K562 (cell line): ENCODE results near the gene MGRN1. TPM values are rescaled to one million over a fixed set of nuclear protein-coding genes. Genes with fewer than 3 reads are reported as not detected.

Experiments used
- ASH1L ChIP-seq: fragments of 450-650 bp; IDR thresholded peaks from 2 replicates; pipeline ENCODE4 v1.6.1; 2018; ENCODE audit warnings: borderline replicate concordance, mild to moderate bottlenecking, low read depth; ENCODE audit not compliant: partially characterized antibody
- ATF1 ChIP-seq, 2 experiments: fragments of 450-650 bp in 1 of 2; IDR thresholded peaks; 2 replicates each; pipeline ENCODE4 v1.6.1; 2016; ENCODE audit warnings: missing compliant biosample characterization in 1 of 2, missing genetic modification characterization in 1 of 2
- CBFB ChIP-seq: sonication (generic); formaldehyde crosslinking; IDR thresholded peaks from 2 replicates; pipeline ENCODE4 v1.4.0; 2020; ENCODE audit warnings: mild to moderate bottlenecking, missing genetic modification reagents
- FOXK1 ChIP-seq: sonication (generic); formaldehyde crosslinking; IDR thresholded peaks from 2 replicates; pipeline ENCODE4 v1.8.0; 2022; ENCODE audit warnings: missing genetic modification reagents, mild to moderate bottlenecking, borderline replicate concordance
- FOXP1 ChIP-seq: sonication (generic); formaldehyde crosslinking; IDR thresholded peaks from 2 replicates; pipeline ENCODE4 v1.8.0; 2022; ENCODE audit warnings: mild to moderate bottlenecking, missing genetic modification reagents
- GATAD2B ChIP-seq: fragments of 450-650 bp; IDR thresholded peaks from 2 replicates; pipeline ENCODE4 v1.6.1; 2017; ENCODE audit warnings: mild to moderate bottlenecking, borderline replicate concordance
- HDAC1 ChIP-seq, 2 experiments: fragments of 450-650 bp; IDR thresholded peaks; 2 replicates each; pipeline ENCODE4 v1.6.1; 2016 to 2017; ENCODE audit warnings: inconsistent platforms in 1 of 2, mild to moderate bottlenecking in 1 of 2, moderate library complexity in 1 of 2
- PHF21A ChIP-seq: fragments of 450-650 bp; IDR thresholded peaks from 2 replicates; pipeline ENCODE4 v1.6.1; 2017; ENCODE audit warnings: low read depth, borderline replicate concordance
- TAF15 ChIP-seq: fragments of 200-400 bp; formaldehyde crosslinking; IDR thresholded peaks from 2 replicates; pipeline ENCODE4 v1.6.1; 2017; ENCODE audit warnings: mild to moderate bottlenecking, low read depth, low read length, moderate library complexity
- TFAM ChIP-seq: fragments of 250-450 bp; sonication (Bioruptor Pico); conservative IDR thresholded peaks from 2 replicates; pipeline ENCODE4 v1.5.0; 2021; ENCODE audit warnings: mild to moderate bottlenecking, moderate library complexity
- ZBTB7A ChIP-seq: IDR thresholded peaks from 2 replicates; pipeline ENCODE4 v1.6.1; 2011; ENCODE audit warnings: low read depth, mild to moderate bottlenecking, low read length, moderate library complexity, borderline replicate concordance; ENCODE audit not compliant: control insufficient read depth
- ZFX ChIP-seq: sonication (generic); formaldehyde crosslinking; IDR thresholded peaks from 2 replicates; pipeline ENCODE4 v1.8.0; 2022; ENCODE audit warnings: mild to moderate bottlenecking, missing genetic modification reagents, moderate library complexity
- ZNF134 ChIP-seq: fragments of 250-450 bp; sonication (Bioruptor Pico); conservative IDR thresholded peaks from 2 replicates; pipeline ENCODE4 v1.4.0; 2020
- ZNF232 ChIP-seq: sonication (generic); formaldehyde crosslinking; IDR thresholded peaks from 2 replicates; pipeline ENCODE4 v1.8.0; 2022; ENCODE audit warnings: mild to moderate bottlenecking, missing genetic modification reagents
- ZNF24 ChIP-seq: fragments of 450-650 bp; IDR thresholded peaks from 2 replicates; pipeline ENCODE4 v1.6.1; 2016
- ZNF263 ChIP-seq: sonication (generic); formaldehyde crosslinking; IDR thresholded peaks from 2 replicates; pipeline ENCODE4 v1.8.0; 2022; ENCODE audit warnings: mild to moderate bottlenecking, missing genetic modification reagents, borderline replicate concordance
- ZNF778 ChIP-seq: fragments of 450-650 bp; formaldehyde crosslinking; IDR thresholded peaks from 2 replicates; pipeline ENCODE4 v1.4.0; 2020; ENCODE audit warnings: mild to moderate bottlenecking, moderate library complexity
- polyA plus RNA-seq, 8 experiments: library from polyadenylated mRNA; depleted of rRNA in 4 of 8; stranded (reverse) in 5 of 8; unstranded in 3 of 8; fragments of >200 nt; fragmentation: Nextera tagmentation in 2 of 8; fragmentation: Illumina TruSeq in 1 of 8; extraction: Ambion mirVana in 2 of 8; extraction: Trizol in 1 of 8; gene quantifications; 2 replicates each; pipeline versions ENCODE4 v1.2.1 to v1.2.3, GENCODE V29; 2011 to 2014; ENCODE audit warnings: inconsistent platforms in 1 of 8, missing spikeins in 1 of 8
- total RNA-seq, 7 experiments: library from RNA; depleted of rRNA in 6 of 7; stranded (reverse); fragments of >200 nt in 6 of 7; fragmentation: Illumina TruSeq in 2 of 7; extraction: Trizol in 2 of 7; gene quantifications; 2 replicates each; pipeline versions ENCODE4 v1.2.1 to v1.2.3, GENCODE V29; 2011 to 2021; ENCODE audit warnings: low replicate concordance in 1 of 7
- TF ChIP-seq, protein P1 (sequence below): fragments of 200-800 bp; sonication (Bioruptor generic); IDR thresholded peaks from 2 replicates; pipeline ENCODE4 v1.6.1; 2017; ENCODE audit warnings: missing genetic modification characterization, missing compliant biosample characterization
- TF ChIP-seq, protein P2 (sequence below): fragments of 250-450 bp; sonication (Bioruptor Pico); IDR thresholded peaks from 2 replicates; pipeline ENCODE4 v1.5.0; 2020; ENCODE audit warnings: mild to moderate bottlenecking, borderline replicate concordance
- TF ChIP-seq, protein P3 (sequence below): fragments of 250-450 bp; sonication (Bioruptor Pico); IDR thresholded peaks from 2 replicates; pipeline ENCODE4 v1.4.0; 2020; ENCODE audit warnings: mild to moderate bottlenecking
- TF ChIP-seq, protein P4 (sequence below): sonication (generic); formaldehyde crosslinking; IDR thresholded peaks from 2 replicates; pipeline ENCODE4 v1.8.1; 2023; ENCODE audit warnings: mild to moderate bottlenecking, missing genetic modification reagents

The MGRN1 gene
- total and polyA plus RNA-seq, 9 of the 15 experiments (the other 6 are each of a cell fraction or from before 2014, with no cell fraction given), result 0.15 to 37.9 (median 6.0) TPM

DNA sequence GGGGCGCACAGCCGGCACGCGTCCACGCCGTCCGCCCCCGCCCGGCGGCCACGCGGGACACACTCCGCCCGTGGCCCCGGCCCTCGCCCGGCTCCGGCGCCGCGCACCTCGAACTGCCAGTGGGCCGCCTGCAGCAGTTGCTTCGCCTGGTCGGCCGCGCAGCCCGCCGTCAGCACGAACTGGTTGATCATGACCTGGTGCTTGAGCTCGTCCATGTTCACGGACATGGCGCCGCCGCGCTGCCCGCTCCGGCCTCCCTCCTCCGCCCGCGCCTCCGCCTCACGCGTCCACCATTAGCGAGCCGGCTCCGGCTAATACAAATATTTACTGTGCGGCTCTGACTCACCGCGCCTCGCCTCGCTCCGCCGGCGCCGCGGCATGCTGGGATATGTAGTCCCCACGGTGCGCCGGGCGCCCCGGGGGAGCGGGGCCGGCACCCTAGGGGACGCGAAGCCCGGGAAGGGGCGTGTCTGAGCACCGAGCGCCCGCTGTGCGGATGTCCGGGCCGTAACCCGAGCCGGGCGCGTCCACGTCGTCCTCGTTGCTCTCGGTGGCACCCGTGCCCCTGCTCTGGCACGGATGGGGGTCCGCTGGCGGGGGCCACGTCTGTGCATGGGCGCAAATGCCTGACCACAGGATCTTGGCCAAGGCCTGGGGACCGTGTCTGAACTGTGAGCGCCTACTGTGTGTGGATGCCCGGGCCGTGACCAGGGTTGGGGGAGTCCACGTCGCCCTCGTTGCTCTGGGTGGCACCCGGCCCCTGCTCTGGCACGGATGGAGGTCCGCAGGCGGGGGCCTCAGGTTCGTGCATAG is 9.8 kb upstream of the MGRN1 start, which contains the start of gene UBALD1 (continued):
- TF ChIP-seq, protein P1, sequence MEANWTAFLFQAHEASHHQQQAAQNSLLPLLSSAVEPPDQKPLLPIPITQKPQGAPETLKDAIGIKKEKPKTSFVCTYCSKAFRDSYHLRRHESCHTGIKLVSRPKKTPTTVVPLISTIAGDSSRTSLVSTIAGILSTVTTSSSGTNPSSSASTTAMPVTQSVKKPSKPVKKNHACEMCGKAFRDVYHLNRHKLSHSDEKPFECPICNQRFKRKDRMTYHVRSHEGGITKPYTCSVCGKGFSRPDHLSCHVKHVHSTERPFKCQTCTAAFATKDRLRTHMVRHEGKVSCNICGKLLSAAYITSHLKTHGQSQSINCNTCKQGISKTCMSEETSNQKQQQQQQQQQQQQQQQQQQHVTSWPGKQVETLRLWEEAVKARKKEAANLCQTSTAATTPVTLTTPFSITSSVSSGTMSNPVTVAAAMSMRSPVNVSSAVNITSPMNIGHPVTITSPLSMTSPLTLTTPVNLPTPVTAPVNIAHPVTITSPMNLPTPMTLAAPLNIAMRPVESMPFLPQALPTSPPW (CRISPR knock-in tag), result peak; percentile 55
- TF ChIP-seq TAF15, result no peak
- TF ChIP-seq ZNF778 (CRISPR knock-in tag), result no peak
- TF ChIP-seq ZBTB7A, result peak; percentile 71
- TF ChIP-seq, protein P2, sequence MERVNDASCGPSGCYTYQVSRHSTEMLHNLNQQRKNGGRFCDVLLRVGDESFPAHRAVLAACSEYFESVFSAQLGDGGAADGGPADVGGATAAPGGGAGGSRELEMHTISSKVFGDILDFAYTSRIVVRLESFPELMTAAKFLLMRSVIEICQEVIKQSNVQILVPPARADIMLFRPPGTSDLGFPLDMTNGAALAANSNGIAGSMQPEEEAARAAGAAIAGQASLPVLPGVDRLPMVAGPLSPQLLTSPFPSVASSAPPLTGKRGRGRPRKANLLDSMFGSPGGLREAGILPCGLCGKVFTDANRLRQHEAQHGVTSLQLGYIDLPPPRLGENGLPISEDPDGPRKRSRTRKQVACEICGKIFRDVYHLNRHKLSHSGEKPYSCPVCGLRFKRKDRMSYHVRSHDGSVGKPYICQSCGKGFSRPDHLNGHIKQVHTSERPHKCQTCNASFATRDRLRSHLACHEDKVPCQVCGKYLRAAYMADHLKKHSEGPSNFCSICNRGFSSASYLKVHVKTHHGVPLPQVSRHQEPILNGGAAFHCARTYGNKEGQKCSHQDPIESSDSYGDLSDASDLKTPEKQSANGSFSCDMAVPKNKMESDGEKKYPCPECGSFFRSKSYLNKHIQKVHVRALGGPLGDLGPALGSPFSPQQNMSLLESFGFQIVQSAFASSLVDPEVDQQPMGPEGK, result no peak
- TF ChIP-seq ZNF134 (CRISPR knock-in tag), result no peak
- peak in 1 of 2 experiments; percentile 73; a peak in 2 of 4 replicates for TF ChIP-seq HDAC1 (IDR thresholded peaks at IDR 0.05)
- no peak for TF ChIP-seq FOXK1 (CRISPR knock-in tag)
- 0 out of 2 replicates have a peak, but pooled peaks have one; percentile 3 for TF ChIP-seq ATF1 (CRISPR knock-in tag; IDR thresholded peaks at IDR 0.05)
- TF ChIP-seq ATF1 (tag; IDR thresholded peaks at IDR 0.05), result peak; percentile 89
- TF ChIP-seq ASH1L, result no peak
- 0 out of 2 replicates have a peak, but pooled peaks have one; percentile 17 for TF ChIP-seq CBFB (CRISPR knock-in tag)
- TF ChIP-seq, protein P3, sequence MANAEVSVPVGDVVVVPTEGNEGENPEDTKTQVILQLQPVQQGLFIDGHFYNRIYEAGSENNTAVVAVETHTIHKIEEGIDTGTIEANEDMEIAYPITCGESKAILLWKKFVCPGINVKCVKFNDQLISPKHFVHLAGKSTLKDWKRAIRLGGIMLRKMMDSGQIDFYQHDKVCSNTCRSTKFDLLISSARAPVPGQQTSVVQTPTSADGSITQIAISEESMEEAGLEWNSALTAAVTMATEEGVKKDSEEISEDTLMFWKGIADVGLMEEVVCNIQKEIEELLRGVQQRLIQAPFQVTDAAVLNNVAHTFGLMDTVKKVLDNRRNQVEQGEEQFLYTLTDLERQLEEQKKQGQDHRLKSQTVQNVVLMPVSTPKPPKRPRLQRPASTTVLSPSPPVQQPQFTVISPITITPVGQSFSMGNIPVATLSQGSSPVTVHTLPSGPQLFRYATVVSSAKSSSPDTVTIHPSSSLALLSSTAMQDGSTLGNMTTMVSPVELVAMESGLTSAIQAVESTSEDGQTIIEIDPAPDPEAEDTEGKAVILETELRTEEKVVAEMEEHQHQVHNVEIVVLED (CRISPR knock-in tag), result peak; percentile 86
- TF ChIP-seq GATAD2B, result peak; percentile 94
- no peak for TF ChIP-seq TFAM (CRISPR knock-in tag)
- TF ChIP-seq ZNF24, result 0 out of 2 replicates have a peak, but pooled peaks have one; percentile 39
- peak; percentile 95 for TF ChIP-seq ZFX
- TF ChIP-seq ZNF263 (CRISPR knock-in tag), result peak; percentile 55
- no peak for TF ChIP-seq PHF21A
- TF ChIP-seq ZNF232 (CRISPR knock-in tag), result no peak
- TF ChIP-seq, protein P4, sequence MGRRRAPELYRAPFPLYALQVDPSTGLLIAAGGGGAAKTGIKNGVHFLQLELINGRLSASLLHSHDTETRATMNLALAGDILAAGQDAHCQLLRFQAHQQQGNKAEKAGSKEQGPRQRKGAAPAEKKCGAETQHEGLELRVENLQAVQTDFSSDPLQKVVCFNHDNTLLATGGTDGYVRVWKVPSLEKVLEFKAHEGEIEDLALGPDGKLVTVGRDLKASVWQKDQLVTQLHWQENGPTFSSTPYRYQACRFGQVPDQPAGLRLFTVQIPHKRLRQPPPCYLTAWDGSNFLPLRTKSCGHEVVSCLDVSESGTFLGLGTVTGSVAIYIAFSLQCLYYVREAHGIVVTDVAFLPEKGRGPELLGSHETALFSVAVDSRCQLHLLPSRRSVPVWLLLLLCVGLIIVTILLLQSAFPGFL (CRISPR knock-in tag), result no peak
- TF ChIP-seq FOXP1 (CRISPR knock-in tag), result peak; percentile 87; the same call in 1 of the 2 replicates
